SK-N-SH (cell line): ENCODE measurements around the gene KRTAP6-3. TPM values are rescaled to one million over a fixed set of nuclear protein-coding genes. Genes with fewer than 3 reads are reported as not detected.

Source experiments
- CTCF ChIA-PET: fragments of 300-600, 350-600 bp; formaldehyde crosslinking; extraction: SDS; loops from one replicate; lab custom pipeline; 2021; lab: Yijun Ruan, JAX
- POLR2A ChIA-PET: fragments of 350-600 bp; sonication (Branson Sonifier 250); formaldehyde crosslinking; extraction: SDS; loops from one replicate; lab custom pipeline; 2020; ENCODE audit warnings: antibody characterized with exemption, inconsistent platforms; lab: Yijun Ruan, JAX
- DNase-seq: peaks from one replicate; pipeline ENCODE4 v3.0.0; 2012
- H2AFZ ChIP-seq: fragments of 200-600 bp; sonication (generic); 2 replicates; pipeline ENCODE4 v1.8.1; 2016; ENCODE audit warnings: antibody characterized with exemption, mild to moderate bottlenecking, low read depth
- H3F3A ChIP-seq: fragments of 200-600 bp; sonication (generic); replicated peaks from 2 replicates; pipeline ENCODE3; 2016; ENCODE audit warnings: antibody characterized with exemption, mild to moderate bottlenecking; ENCODE audit not compliant: insufficient read depth
- H3K27ac ChIP-seq, 2 experiments: fragments of 200-500 bp in 1 of 2; fragments of 200-600 bp in 1 of 2; sonication (Bioruptor generic) in 1 of 2; sonication (generic), shearing (Covaris generic) in 1 of 2; 2 replicates each; pipeline versions ENCODE4 v1.5.1 to v1.6.1; 2014 to 2016; ENCODE audit warnings: low read depth in 2 of 2, inconsistent platforms in 1 of 2, low read length in 1 of 2, mild to moderate bottlenecking in 1 of 2, mixed read lengths in 1 of 2
- H3K27me3 ChIP-seq: fragments of 200-600 bp; sonication (generic), shearing (Covaris generic); 2 replicates; pipeline ENCODE4 v1.6.1; 2016; ENCODE audit warnings: mixed run types; ENCODE audit not compliant: insufficient read depth
- H3K36me3 ChIP-seq, 2 experiments: fragments of 200-500 bp in 1 of 2; fragments of 200-600 bp in 1 of 2; sonication (Bioruptor generic) in 1 of 2; sonication (generic) in 1 of 2; replicated peaks in 1 of 2; 2 replicates each; pipeline versions ENCODE3 to v1.5.1; 2014 to 2016; ENCODE audit warnings: low read length in 1 of 2, mild to moderate bottlenecking in 1 of 2; ENCODE audit not compliant: insufficient read depth in 2 of 2, control insufficient read depth in 1 of 2
- H3K4me1 ChIP-seq, 2 experiments: fragments of 200-500 bp in 1 of 2; fragments of 200-600 bp in 1 of 2; sonication (Bioruptor generic) in 1 of 2; sonication (generic), shearing (Covaris generic) in 1 of 2; 2 replicates each; pipeline versions ENCODE4 v1.5.1 to v1.6.1; 2014 to 2016; ENCODE audit warnings: low read depth in 1 of 2, low read length in 1 of 2, mixed run types in 1 of 2; ENCODE audit not compliant: insufficient read depth in 2 of 2, control insufficient read depth in 1 of 2
- H3K4me2 ChIP-seq: fragments of 200-600 bp; sonication (generic), shearing (Covaris generic); 2 replicates; pipeline ENCODE4 v1.6.1; 2017; ENCODE audit warnings: mixed run types
- H3K4me3 ChIP-seq, 2 experiments: fragments of 200-500 bp in 1 of 2; fragments of 200-600 bp in 1 of 2; sonication (Bioruptor generic) in 1 of 2; sonication (generic), shearing (Covaris generic) in 1 of 2; 2 replicates each; pipeline versions ENCODE4 v1.5.1 to v1.8.1; 2014 to 2016; ENCODE audit warnings: low read depth in 2 of 2, inconsistent platforms in 1 of 2, low read length in 1 of 2, mild to moderate bottlenecking in 1 of 2, mixed read lengths in 1 of 2, moderate library complexity in 1 of 2
- H3K79me2 ChIP-seq: fragments of 200-600 bp; sonication (generic); 2 replicates; pipeline ENCODE4 v1.8.1; 2017; ENCODE audit warnings: mild to moderate bottlenecking; ENCODE audit not compliant: insufficient read depth
- H3K9ac ChIP-seq: fragments of 200-600 bp; sonication (generic); 2 replicates; pipeline ENCODE4 v1.6.1; 2017; ENCODE audit warnings: mixed run types
- H3K9me2 ChIP-seq: fragments of 200-600 bp; sonication (generic); 2 replicates; pipeline ENCODE4 v1.6.1; 2017; ENCODE audit warnings: mixed run types
- H3K9me3 ChIP-seq: fragments of 200-600 bp; sonication (generic); 2 replicates; pipeline ENCODE4 v1.6.1; 2017; ENCODE audit warnings: mixed run types, mild to moderate bottlenecking, moderate library complexity
- H4K20me1 ChIP-seq: fragments of 200-600 bp; sonication (generic); 2 replicates; pipeline ENCODE4 v1.6.1; 2017; ENCODE audit warnings: mild to moderate bottlenecking, mixed run types; ENCODE audit not compliant: insufficient read depth
- CHD2 ChIP-seq: fragments of 150-350 bp; IDR thresholded peaks from 2 replicates; pipeline ENCODE4 v1.6.1; 2018; ENCODE audit warnings: low read length; ENCODE audit not compliant: partially characterized antibody
- CTCF ChIP-seq: fragments of 200-600 bp; sonication (generic); IDR thresholded peaks from 2 replicates; pipeline ENCODE4 v1.6.1; 2017; ENCODE audit warnings: antibody characterized with exemption, mild to moderate bottlenecking, moderate library complexity
- EP300 ChIP-seq, 2 experiments: IDR thresholded peaks; 2 replicates each; pipeline versions ENCODE4 v1.4.0 to v1.6.1; 2012; ENCODE audit warnings: borderline replicate concordance in 1 of 2, low read depth in 1 of 2, low read length in 1 of 2
- EZH2phosphoT487 ChIP-seq: fragments of 200-600 bp; sonication (generic); IDR thresholded peaks from 2 replicates; pipeline ENCODE4 v1.6.1; 2017; ENCODE audit warnings: low read depth, mixed run types, mild to moderate bottlenecking, antibody characterized with exemption, moderate library complexity, borderline replicate concordance
- FOSL2 ChIP-seq: IDR thresholded peaks from 2 replicates; pipeline ENCODE4 v1.4.0; 2012; ENCODE audit warnings: low read depth, mild to moderate bottlenecking, moderate library complexity, borderline replicate concordance
- IRF3 ChIP-seq: fragments of 150-350 bp; IDR thresholded peaks from 2 replicates; pipeline ENCODE4 v1.6.1; 2016; ENCODE audit warnings: mild to moderate bottlenecking, low read depth, low read length
- MEF2A ChIP-seq: IDR thresholded peaks from 2 replicates; pipeline ENCODE4 v1.4.0; 2012; ENCODE audit warnings: low read depth, borderline replicate concordance
- NFIC ChIP-seq: IDR thresholded peaks from 2 replicates; pipeline ENCODE4 v1.4.0; 2012; ENCODE audit warnings: borderline replicate concordance
- POLR2AphosphoS5 ChIP-seq: IDR thresholded peaks from 2 replicates; pipeline ENCODE4 v1.6.1; 2012; ENCODE audit warnings: low read depth, low read length
- RCOR1 ChIP-seq: fragments of 150-350 bp; IDR thresholded peaks from 2 replicates; pipeline ENCODE4 v1.6.1; 2017; ENCODE audit warnings: antibody characterized with exemption, low read length
- REST ChIP-seq: IDR thresholded peaks from 2 replicates; pipeline ENCODE4 v1.6.1; 2012; ENCODE audit warnings: mild to moderate bottlenecking, low read depth, low read length, moderate library complexity
- RFX5 ChIP-seq: IDR thresholded peaks from 2 replicates; pipeline ENCODE4 v1.6.1; 2012; ENCODE audit warnings: mild to moderate bottlenecking, improper control_type of control experiment, low read length
- RXRA ChIP-seq: IDR thresholded peaks from 2 replicates; pipeline ENCODE4 v1.4.0; 2012; ENCODE audit warnings: low read depth, mild to moderate bottlenecking, borderline replicate concordance
- SMC3 ChIP-seq: IDR thresholded peaks from 2 replicates; pipeline ENCODE4 v1.6.1; 2012; ENCODE audit warnings: low read depth, low read length, improper control_type of control experiment
- TCF12 ChIP-seq: IDR thresholded peaks from 2 replicates; pipeline ENCODE4 v1.4.0; 2012
- TEAD4 ChIP-seq: IDR thresholded peaks from 2 replicates; pipeline ENCODE4 v1.4.0; 2012; ENCODE audit warnings: mild to moderate bottlenecking, borderline replicate concordance; ENCODE audit not compliant: insufficient read depth
- USF2 ChIP-seq: fragments of 150-350 bp; IDR thresholded peaks from 2 replicates; pipeline ENCODE4 v1.6.1; 2017; ENCODE audit warnings: antibody characterized with exemption, low read length, low read depth, borderline replicate concordance
- YY1 ChIP-seq: IDR thresholded peaks from 2 replicates; pipeline ENCODE4 v1.4.0; 2012; ENCODE audit warnings: low read depth, mild to moderate bottlenecking
- WGBS: methylation state at CpG from one replicate; pipeline ENCODE4 v1.1.6; 2017; ENCODE audit warnings: low lambda C conversion rate; 5-methylcytosine and 5-hydroxymethylcytosine counted together
- polyA plus RNA-seq, 3 experiments: library from polyadenylated mRNA; depleted of rRNA; stranded (reverse); fragments of >200 nt; gene quantifications; 2 replicates each; pipeline ENCODE4 v1.2.3, GENCODE V29; 2012

The KRTAP6-3 gene
- polyA plus RNA-seq, 1 of the 3 experiments (the other 2 are of a cell fraction), result not detected

- Histone ChIP-seq H3K27me3 (no peaks in the 10 kb centered on the region), H3K79me2 (no peaks in the 10 kb centered on the region), H3K4me3 (no peak within 1 kb of the TSS), H3K9me3 (no peaks in the 10 kb centered on the region), H4K20me1 (no peaks in the 10 kb centered on the region), H3K36me3 (no peaks in the 10 kb centered on the region), H3F3A (no peaks in the 10 kb centered on the region), H3K9me2 (no peaks in the 10 kb centered on the region), H3K4me2 (no peak within 1 kb of the TSS), H2AFZ (no peak within 1 kb of the TSS), H3K9ac (no peak within 1 kb of the TSS), H3K27ac (no peak within 1 kb of the TSS), H3K4me1 (no peaks in the 10 kb centered on the region)
- DNase-seq, result no peak
- POLR2A ChIA-PET, result no interaction called here
- WGBS, result 14% methylated on average over 2 of the region's 2 CpGs
- no peak for TF ChIP-seq IRF3
- no peak for TF ChIP-seq REST
- TF ChIP-seq TCF12, result no peak
- no peak for TF ChIP-seq RCOR1
- no peak for TF ChIP-seq MEF2A
- TF ChIP-seq NFIC, result no peak
- TF ChIP-seq CHD2, result no peak
- TF ChIP-seq TEAD4, result no peak
- TF ChIP-seq EZH2phosphoT487, result no peak
- TF ChIP-seq EP300 (IDR thresholded peaks at IDR 0.05; ENCODE audit: borderline replicate concordance in 1 of 2, low read depth in 1 of 2, low read length in 1 of 2), result no peak
- no peak for TF ChIP-seq USF2
- TF ChIP-seq YY1, result no peak
- no peak for TF ChIP-seq FOSL2
- TF ChIP-seq CTCF, result no peak
- TF ChIP-seq POLR2AphosphoS5, result no peak
- no peak for TF ChIP-seq RFX5
- TF ChIP-seq RXRA, result no peak
- TF ChIP-seq SMC3, result no peak
- CTCF ChIA-PET, result no interaction called here
Observed at GRCh38 chr21:30613836-30614235, 21.6 kb downstream of the KRTAP6-3 start, which contains the start of gene KRTAP6-1. Gene KRTAP6-1 (minus strand): TSS chr21:30613930. CDS start chr21:30613904, 26 bp downstream.
